Measurements from ENCODE around the gene DLX1. TPM values are rescaled to one million over a fixed set of nuclear protein-coding genes. Genes with fewer than 3 reads are reported as not detected.
A peak's percentile ranks its signal among the peaks of the same experiment; 100 is the strongest.

DLX1 gene
- total RNA-seq, 1 experiment from 2014 or later = 0.87 TPM

- Histone ChIP-seq H3K4me2 (no peak overlapping the region), H3F3A (ENCODE audit: insufficient read depth, low read depth) (0 out of 2 replicates have a peak, but pooled peaks cover 3% of the 10 kb centered on the region), H3K4me3 (no peak overlapping the region), H4K20me1 (ENCODE audit: insufficient read depth) (no peaks in the 10 kb centered on the region), H3K4me1 (replicated peaks; ENCODE audit: insufficient read depth) (peaks cover 12% of the 10 kb centered on the region; the same call in 1 of the 2 replicates), H3K36me3 (ENCODE audit: low read depth) (no peaks in the 10 kb centered on the region), H3K27me3 (ENCODE audit: insufficient read depth, low read depth) (no peaks in the 10 kb centered on the region), H3K9me2 (ENCODE audit: insufficient read depth) (no peaks in the 10 kb centered on the region), H3K9me3 (ENCODE audit: insufficient read depth, low read depth) (no peaks in the 10 kb centered on the region; the same call in 1 of the 2 replicates), H3K27ac (no peak overlapping the region), H2AFZ (no peak overlapping the region), H3K79me2 (ENCODE audit: low read depth) (no peaks in the 10 kb centered on the region)
- ChIA-PET CTCF (no interaction called here), POLR2A (ENCODE audit: unreplicated experiment) (interaction anchor here (0.6 to 1.2 kb wide), 2 partner anchors 9 to 1707 kb away, joined by 6 to 48 read pairs; no protein-coding TSS in a partner anchor)
- TF ChIP-seq EZH2 (IDR thresholded peaks at IDR 0.05; ENCODE audit: low read depth) = no peak
- no peak for TF ChIP-seq CTCF (conservative IDR thresholded peaks at IDR 0.05)
- no TSS peak for BruUV-seq (replicated peaks)
- DNase-seq = peak in 1 of 2 experiments; percentile 61
- intact Hi-C loops (cut with micrococcal nuclease; ENCODE audit: unreplicated experiment) = no loop called here
Observed at GRCh38 chr2:172046866-172047565, 38.3 kb upstream of the DLX1 start.

GRCh38 chr2:172047566-172048507 is 37.5 kb upstream of the DLX1 start:
- Histone ChIP-seq H3K4me2 (no peak overlapping the region), H2AFZ (no peak overlapping the region), H3K36me3 (ENCODE audit: low read depth) (no peaks in the 10 kb centered on the region), H3K9me2 (ENCODE audit: insufficient read depth) (no peaks in the 10 kb centered on the region), H3F3A (ENCODE audit: insufficient read depth, low read depth) (0 out of 2 replicates have a peak, but pooled peaks cover 3% of the 10 kb centered on the region), H3K79me2 (ENCODE audit: low read depth) (no peaks in the 10 kb centered on the region), H3K27ac (no peak overlapping the region), H3K27me3 (ENCODE audit: insufficient read depth, low read depth) (no peaks in the 10 kb centered on the region), H3K4me3 (no peak overlapping the region), H4K20me1 (ENCODE audit: insufficient read depth) (no peaks in the 10 kb centered on the region), H3K9me3 (ENCODE audit: insufficient read depth, low read depth) (no peaks in the 10 kb centered on the region; the same call in 1 of the 2 replicates), H3K4me1 (replicated peaks; ENCODE audit: insufficient read depth) (peaks cover 12% of the 10 kb centered on the region; the same call in 1 of the 2 replicates)
- intact Hi-C loops (cut with micrococcal nuclease; ENCODE audit: unreplicated experiment) = no loop called here
- ChIA-PET POLR2A (ENCODE audit: unreplicated experiment) (interaction anchor here (0.5 kb wide), 1 partner anchor 1051 kb away, joined by 25 read pairs; no protein-coding TSS in a partner anchor), CTCF (no interaction called here)
- DNase-seq = no peak
- no TSS peak for BruUV-seq (replicated peaks)
- TF ChIP-seq EZH2 (IDR thresholded peaks at IDR 0.05; ENCODE audit: low read depth) (no peak), CTCF (conservative IDR thresholded peaks at IDR 0.05) (no peak)

Measured in PC-9 (cell line).